HEK293 (cell line): Measurements from ENCODE around the gene SMIM12.

Source experiments
- BCL11A ChIP-seq: fragments of 450-650 bp; formaldehyde crosslinking; IDR thresholded peaks from 2 replicates; pipeline ENCODE4 v1.5.1; 2016; ENCODE audit warnings: low read depth, missing biosample characterization, missing genetic modification characterization
- CTCF ChIP-seq: fragments of 450-650 bp; formaldehyde crosslinking; IDR thresholded peaks from 2 replicates; pipeline ENCODE4 v1.5.1; 2016; ENCODE audit warnings: missing biosample characterization, missing genetic modification characterization
- SP2 ChIP-seq: fragments of 450-650 bp; formaldehyde crosslinking; IDR thresholded peaks from 2 replicates; pipeline ENCODE4 v1.5.1; 2016; ENCODE audit warnings: missing biosample characterization, missing genetic modification characterization
- ZBTB26 ChIP-seq: fragments of 450-650 bp; formaldehyde crosslinking; optimal IDR thresholded peaks from 2 replicates; pipeline ENCODE3; 2016; ENCODE audit warnings: missing biosample characterization, mild to moderate bottlenecking, missing genetic modification characterization
- ZNF133 ChIP-seq: fragments of 450-650 bp; formaldehyde crosslinking; IDR thresholded peaks from 2 replicates; pipeline ENCODE4 v1.5.1; 2016; ENCODE audit warnings: missing biosample characterization, missing genetic modification characterization
- ZNF423 ChIP-seq: fragments of 450-650 bp; formaldehyde crosslinking; IDR thresholded peaks from 2 replicates; pipeline ENCODE4 v1.5.1; 2016; ENCODE audit warnings: missing biosample characterization, missing genetic modification characterization

- TF ChIP-seq ZNF133 (tag by site-specific recombination) = no peak
- TF ChIP-seq ZBTB26 = no peak
- TF ChIP-seq CTCF = no peak
- no peak for TF ChIP-seq ZNF423 (tag by site-specific recombination)
- TF ChIP-seq SP2 (tag by site-specific recombination) = no peak
- TF ChIP-seq BCL11A (tag by site-specific recombination) = no peak
Observed at GRCh38 chr1:34904236-34905097, 44.9 kb upstream of the SMIM12 start.
